DLD1 (cell line): ENCODE results near the gene EOMES.

Source experiments
- in situ Hi-C: cut with HindIII; loops from 2 replicates; pipeline ENCODE4 v1.10.0; 2017; ENCODE audit warnings: low sequenced_read_pairs

Gene EOMES

DNA sequence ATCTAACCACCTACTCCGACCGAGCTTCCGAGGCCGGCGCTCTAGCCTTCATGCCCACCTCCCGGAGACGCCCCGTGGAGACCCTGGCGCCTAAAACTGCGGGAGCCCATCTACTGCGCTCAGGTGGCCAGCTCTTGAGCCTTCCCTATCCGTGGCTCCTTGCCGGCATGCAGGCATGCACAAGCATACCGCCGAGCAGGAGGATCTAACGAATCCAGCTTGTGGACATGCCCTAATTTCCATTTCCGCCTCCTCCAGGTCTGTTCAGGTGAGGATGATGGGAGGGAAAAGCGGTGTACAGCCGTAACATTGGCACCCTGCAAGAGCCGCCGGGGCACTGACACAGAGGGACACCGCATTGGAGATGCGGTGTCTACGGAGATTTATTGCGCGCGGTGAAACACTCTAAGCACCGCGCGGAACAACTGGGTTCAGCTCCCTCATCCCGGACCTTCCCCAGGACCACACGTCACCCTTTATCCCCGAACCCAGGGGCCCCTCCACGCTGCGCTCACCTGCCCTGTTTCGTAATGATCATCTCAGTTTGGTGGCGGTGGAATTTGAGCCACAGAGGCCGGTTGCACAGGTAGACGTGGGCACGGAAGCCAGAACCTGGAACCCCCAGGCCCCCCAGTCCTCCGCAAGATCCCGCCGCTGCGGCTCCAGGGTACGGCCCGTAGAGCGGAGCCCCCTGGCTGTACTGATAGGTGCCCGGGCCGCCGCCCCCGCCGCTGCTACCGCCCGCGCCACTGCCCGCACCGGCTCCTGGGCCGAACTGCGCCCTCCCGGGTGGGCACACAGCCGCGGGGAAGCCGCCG, 1.0 kb downstream of the EOMES start:
- in situ Hi-C loops: no loop called here

DNA sequence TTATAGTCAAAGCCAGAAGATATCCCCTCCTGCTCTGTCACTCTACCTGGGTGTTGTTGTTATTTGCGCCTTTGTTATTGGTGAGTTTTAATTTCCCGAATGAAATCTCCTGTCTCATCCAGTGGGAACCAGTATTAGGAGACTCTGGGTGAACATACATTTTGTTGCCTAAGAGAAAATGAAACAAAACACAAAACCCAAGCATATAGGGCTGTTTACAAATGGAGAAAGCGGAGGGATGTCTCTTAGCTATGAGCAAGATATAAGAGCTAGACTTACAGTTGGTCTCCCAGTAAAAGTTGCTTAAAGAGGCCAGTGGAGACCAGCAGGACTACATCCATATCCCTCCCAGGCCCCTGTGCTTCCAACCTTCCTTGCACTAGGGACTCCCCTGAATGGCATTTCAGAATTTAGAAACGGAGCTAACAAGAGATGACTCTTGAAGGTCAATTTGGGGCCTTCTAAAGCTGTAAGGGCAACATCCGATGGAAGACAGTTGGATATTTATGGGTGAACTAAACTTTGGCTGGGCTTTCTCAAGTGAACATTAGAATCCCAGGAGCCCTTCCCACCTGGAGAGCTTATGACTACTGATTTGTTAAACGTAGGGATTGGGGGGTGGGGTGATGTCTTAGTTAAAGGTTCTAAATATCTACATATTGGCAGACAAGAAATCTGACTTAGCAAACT, 2.7 kb downstream of the EOMES start:
- in situ Hi-C loops: no loop called here

DNA sequence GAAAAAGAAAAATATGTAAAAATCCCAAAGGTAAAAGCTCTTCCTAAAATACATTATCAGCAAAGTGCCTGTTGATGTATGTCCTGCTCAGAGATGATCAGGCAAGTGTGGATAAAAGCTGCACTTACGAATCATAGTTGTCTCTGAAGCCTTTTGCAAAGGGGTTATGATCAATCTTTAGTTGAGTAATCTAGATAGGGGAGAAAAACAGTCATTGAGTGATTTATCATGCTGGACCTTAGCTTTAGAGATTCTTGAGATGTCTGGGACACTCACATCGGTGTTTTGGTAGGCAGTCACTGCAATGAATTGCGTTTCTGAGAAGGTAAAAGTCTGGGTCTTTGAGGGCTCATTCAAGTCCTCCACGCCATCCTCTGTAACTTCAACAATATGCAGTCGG, 3.7 kb downstream of the EOMES start:
- in situ Hi-C loops: no loop called here

DNA sequence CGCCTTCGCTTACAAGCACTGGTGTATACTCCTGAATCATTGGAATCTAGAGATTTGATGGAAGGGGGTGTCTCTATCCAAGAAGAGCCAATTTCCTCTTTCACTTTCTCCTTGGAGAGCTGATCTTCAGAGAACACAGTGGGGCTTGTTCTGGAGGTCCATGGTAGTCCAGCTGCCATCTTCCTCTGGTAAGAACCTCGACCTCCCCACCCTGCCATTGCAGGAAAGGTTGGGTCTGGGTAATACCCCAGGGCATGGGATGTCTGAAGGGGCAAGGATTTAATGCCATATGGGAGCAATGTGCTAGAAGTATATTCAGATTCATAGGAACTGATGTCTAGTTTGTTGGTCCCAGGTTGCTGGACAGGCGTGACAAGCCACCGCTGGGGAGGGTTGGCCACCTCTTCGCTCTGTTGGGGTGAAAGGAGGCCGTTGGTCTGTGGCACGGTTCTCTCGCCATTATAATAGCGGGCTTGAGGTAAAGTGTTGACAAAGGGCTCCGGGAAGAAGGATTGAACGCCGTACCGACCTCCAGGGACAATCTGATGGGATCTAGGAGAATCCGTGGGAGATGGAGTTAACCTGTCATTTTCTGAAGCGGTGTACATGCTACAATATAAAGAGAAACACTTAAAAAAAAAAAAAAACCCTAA, 4.8 kb downstream of the EOMES start:
- in situ Hi-C loops: no loop called here

DNA sequence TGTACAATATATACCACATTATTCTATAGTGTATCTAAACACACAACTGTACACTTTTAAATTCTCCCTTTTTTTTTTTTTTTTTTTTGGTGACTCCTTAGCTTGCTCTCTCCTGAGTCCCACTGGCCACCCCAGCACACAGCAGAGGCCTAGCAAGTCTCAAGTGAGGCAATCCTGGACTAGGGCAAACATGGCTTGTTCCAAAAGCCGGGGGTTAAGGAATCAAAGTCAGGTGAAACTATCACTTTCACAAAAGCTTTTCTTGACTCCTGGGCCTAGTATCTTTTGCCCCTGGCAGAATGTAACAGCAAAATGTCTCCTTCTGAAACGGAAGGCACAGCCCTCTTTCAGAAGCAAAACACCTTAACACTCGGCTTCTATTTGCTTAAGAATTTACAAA, 5.8 kb downstream of the EOMES start:
- in situ Hi-C loops: no loop called here

DNA sequence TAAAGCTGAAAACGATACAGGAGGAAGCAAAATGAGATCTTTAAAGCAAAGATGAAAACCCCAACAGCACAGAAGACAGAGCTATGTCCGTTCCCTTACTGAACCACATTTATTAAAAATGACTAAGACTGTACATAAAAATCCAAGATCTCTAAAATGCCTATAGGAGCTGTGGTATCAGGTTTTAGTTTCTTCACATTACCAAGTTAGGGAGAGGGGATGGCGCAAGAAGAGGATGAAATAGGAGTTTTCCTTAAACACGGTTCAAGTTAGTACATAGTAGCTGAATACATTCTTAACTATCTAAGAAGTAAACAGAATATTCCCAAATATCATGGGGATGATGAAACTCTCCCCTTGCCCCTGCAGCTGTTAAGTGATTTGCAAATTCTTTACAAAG, 6.3 kb downstream of the EOMES start:
- in situ Hi-C loops: no loop called here

DNA sequence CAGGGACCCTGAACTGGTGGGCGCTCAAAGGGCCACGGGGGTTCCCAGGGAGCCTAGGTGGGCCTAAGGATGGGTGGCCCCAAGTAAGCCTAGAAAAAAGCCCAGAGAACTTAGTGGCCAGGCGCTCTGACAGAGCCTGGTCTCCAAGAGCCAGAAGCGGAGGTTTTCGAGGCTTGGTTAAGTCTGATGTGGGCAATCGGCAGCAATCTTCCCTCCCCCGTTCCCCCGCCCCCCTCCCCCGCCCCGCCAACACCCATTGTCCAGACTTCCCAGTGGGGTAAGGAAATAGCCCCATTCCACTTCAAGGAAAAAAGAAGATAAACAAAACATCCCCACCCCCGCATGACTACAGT, 6.7 kb downstream of the EOMES start:
- in situ Hi-C loops: no loop called here

DNA sequence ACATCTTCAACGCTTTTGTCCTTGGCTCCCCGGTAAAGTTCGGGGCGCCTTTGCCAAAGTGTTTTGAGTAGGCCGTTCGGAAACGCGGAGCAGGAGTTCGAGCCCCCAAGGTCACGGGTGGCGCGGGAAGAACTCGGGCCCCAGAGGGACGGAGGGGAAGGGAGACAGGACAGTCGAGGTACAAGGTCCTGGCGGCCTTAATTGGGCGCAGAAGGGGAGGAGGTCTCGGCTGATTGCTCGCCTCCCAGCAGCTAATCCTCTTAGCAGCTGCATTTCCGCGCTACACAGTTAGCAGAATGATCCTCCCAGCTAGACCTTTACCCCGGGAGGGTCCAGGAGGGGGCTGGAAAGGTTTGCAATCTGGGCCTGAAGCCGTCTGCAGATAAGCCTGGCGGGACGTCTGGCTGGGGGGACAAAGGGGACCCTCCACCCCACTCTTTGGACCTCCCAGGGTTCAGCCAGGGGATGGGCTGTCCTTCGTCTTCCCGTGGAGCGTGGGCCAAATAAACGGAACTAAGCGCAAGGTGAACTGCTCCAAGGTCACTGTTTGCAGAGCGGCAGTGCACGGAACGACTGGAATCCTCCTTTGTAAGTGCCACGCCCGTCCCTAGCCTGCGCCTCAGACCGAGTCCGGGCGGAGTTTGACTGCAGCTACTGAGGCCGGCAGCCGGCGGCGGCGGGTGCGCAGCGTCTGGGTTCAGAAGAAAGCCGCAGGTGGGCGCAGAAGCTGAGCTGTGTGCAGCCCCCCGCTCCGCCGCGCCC, 7.2 kb downstream of the EOMES start:
- in situ Hi-C loops: no loop called here

DNA sequence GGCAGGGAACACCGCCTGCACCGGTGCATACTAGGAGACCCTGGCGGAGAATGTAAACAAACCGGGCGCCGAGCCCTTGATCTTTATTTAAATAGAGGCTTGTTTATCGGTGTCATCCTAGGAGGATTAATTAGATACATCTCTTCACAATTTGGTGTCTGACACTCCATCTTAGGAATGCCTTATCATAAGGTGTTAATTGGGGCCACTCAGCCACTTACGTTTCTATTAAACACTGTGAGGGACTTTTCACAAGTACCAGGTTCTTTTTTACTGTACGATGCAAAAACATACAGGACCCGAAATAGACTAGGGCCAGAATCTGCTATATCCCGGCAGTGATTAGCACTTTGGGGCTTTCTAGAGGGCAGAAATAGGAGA, 8.0 kb downstream of the EOMES start:
- in situ Hi-C loops: no loop called here

DNA sequence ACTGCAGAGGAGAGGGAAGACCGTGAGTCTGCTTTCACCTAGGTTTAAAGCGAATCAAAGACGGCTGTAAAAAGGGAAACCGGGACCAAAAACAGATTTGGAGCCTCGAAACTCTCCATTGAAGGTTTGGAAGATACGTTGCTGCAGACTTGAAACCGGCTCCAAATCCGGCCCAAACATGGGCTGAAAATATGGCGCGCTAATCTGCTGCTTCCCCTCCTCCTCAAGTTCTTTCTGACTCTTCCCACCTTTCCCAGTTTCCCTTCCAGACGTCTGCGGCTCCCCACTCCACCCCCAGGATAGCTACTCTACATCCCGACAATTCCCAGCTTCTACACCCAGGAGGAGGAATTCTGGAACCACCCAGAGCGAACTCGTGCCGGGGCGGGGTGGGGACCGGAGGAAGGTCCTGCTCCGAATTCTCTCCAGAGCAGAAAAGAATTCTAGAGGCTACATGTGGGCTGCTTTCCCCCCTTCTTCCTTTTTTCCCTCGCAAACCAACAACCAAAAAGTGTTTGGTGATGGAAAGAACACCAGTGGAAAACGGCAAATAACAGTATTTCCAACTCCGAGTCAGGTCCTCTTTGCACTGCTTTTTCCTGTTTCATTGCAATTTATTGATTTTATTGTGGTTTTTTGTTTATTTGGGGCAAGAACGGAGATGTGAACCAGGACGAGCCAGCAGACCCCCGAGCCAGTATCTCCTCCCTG, 8.5 kb downstream of the EOMES start:
- in situ Hi-C loops: no loop called here

DNA sequence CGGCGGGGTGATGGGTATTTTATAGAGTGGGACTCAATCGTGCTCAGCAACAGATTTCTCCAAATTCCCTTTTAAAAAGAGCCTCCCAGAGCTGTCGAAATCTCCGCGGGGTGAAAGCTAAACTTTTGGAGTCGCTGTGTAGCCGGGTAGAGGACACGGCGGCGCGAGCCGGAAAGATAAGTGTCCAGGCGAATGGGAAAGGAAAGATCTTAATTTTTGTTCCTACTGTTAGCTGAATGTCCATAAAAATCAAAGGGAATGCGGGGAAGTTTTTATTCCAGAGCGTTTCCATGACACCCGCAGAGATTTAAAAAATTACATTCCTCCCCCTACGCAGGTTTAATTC, 9.1 kb downstream of the EOMES start:
- in situ Hi-C loops: no loop called here

DNA sequence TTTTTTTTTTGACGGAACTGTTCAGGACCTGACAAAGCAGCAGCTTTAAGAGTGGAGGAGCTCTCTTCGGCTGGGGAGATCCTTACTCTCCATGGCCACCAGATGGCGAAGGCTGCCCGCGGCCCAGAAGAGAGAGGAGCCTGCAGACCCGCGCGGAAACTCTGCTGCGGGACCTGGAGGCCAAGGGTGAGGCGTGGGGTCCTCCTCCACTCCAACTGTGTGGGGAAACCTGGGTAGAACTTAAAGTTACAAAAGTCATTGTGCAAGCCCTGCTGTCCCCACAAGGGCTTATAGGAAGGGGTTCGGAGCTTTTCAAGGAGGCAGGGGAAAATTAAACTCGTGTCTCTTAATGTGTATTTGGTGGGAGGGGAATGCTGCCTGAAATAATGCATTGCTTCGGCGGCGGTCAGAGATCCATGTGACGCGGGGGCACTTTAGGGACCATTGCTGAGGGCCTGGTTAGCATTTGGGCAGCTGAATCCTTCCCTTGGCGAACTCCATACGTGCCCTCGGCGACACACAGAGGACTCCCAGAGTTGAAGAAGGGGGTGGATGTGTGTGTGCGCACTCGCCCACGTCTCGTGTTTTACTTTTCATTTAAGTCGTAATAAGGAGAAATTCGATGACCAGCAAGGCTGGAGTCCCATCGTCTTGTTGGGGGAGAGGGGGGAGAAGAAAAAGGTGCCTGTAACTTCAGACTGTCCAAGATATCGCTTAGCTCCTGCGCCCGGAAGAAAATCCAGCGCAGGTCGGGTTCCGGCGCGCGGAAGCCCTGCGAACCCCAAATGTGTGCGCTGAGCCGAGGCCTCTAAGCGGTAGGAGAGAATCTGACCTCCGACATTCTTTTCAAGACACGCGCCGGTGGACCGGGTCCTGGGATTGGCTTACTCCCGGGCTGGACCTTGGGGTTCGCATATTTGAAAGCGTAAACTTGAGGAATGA, 9.7 kb downstream of the EOMES start:
- in situ Hi-C loops: no loop called here

DNA sequence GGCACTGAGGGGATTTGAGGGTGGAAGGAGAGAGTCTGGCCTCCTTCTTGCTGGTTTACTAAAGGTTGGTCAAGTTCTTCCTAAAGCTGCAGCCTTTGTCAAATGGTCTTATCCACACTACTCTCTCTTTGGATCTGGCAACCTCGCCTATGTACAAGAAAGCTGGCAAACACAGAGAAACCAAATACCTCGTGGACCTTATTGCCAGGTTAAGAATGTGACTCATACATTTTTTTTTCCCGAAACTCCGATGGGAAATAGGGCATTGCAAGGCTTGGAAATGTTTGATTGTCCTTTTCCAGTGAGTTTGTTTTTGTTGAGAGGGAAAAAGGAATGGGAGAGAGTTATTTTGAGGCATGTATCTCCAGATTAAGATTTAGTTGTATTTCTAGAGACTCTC, 13.9 kb downstream of the EOMES start:
- in situ Hi-C loops: no loop called here

DNA sequence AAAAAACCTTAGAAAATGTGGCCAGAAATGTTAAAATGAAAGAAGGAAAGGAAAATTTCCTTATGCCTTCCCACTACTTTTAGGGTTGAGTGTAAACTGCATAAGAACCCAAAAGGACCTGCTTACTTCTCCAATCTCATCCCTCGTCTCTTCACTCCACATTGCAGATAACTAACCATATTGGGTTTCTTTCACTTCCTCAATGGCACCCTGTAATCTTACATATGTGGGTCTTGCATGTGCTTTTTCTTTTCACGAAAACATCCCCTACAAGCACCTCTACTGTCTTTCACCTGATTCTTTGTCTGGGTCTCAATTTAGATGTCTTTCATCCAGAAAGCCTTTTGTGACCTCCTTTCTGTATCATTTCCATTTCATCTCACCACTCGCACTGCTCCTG, 23.1 kb downstream of the EOMES start:
- in situ Hi-C loops: no loop called here

DNA sequence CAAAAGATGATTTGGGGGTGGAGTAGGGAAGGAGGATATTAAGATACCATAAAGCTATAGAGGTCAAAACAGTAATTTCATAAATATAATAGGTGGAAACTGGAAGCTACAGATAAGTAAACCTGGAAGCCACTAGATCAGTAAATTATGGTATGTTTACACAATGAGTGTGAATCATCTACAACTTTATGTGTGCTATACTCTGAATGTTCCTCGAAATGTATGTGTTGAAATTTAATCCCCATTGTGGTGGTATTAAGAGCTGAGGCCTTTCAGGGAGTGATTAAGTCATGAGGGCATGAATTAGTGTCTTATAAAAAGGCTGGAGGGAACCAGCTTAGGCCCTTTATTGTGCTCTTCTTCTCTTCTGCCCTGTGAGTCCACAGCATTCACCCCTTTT, 25.2 kb downstream of the EOMES start:
- in situ Hi-C loops: no loop called here

DNA sequence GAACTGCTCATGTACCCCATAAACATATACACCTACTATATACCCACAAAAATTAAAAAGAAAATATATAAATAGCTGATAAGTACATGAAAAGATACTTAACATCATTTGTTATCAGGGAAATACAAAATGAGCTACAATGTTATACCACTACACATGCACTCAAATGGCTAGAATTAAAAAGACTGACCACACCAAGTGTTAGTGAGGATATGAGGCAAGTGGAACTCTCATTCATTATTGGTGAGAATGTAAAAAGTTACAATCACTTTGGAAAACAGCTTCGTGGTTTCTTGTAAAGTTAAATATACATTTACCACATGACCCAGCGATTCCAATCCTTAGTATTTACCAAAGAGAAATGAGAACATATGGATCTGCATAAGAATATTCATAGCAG, 26.5 kb downstream of the EOMES start:
- in situ Hi-C loops: no loop called here

DNA sequence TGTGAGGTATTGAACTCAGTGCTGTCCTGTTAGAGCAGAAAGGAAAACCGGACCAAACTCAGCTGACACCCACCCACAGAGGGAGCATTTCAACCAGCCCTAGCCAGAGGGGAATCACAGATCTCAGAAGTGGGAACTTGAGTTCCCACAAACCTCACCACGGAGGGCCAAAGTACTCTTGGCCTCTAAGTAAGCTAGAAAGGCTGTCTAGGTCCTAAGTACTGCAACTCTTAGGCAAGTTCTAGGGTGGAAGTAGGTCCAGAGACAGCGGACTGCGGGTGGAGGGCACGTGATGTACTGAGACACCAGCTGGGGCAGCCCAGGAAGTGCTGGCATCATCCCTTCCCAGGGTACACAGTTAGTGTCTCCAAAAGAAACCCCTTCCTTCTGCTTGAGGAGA, 34.1 kb downstream of the EOMES start:
- in situ Hi-C loops: no loop called here

DNA sequence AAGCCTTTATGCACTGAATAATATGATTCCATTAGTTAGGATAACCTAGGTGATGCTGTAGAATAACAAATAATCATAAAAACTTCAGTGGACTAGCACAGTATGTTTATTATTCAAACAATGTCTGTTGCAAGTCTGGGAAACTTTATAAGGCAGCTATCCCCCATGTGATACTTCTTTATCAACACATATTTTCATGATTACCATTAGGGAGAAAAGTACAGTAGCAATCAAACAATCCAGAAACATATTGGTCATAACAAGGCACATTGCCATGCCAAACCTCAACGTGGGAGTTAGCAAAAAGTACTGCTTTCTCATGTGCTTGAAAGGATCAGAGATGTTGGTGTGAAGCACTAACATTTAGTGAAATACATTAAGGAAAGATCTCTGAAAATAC, 35.5 kb downstream of the EOMES start:
- in situ Hi-C loops: no loop called here

DNA sequence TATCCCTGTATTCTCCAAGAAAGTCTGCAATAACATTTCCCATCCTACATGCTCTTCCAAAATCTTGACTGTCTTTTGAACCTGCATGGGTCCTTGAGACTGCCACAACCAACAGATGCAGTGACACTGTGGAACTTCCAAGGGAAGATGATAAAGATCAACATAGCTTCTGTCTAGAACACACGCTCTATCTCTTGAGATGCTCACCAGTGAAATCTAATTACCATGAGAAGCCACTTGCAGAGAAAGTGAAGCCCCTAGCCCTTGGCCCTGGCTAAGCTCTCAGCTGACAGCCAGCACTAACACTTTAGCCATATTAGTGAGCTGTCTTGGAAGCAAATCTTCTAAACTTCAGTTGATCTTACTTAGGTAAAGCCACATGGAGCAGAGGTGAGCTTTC, 36.6 kb downstream of the EOMES start:
- in situ Hi-C loops: no loop called here

DNA sequence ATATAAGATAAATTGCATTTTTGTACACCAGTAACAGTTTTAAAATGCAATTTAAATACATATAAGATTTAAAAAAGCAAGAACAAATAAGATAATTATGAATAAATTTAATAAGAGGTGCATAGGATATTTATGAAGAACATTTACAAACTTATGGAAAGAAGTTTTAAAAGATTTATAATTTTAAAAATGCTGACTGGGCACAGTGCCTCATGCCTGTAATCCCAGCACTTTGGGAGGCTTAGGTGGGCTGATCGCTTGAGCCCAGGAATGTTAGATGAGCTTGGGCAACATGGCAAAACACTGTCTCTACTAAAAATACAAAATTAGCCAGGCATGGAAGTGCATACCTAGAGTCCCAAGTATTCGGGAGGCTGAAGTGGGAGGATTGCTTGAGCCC, 37.8 kb downstream of the EOMES start:
- in situ Hi-C loops: no loop called here
